GM21515 (cell line): Measurements from ENCODE around the gene PAQR8.

ENCODE experiments used
- ATAC-seq: cut with Tn5 transposase; IDR thresholded peaks from one replicate; pipeline ENCODE4 v1.9.1; 2021; ENCODE audit not compliant: unreplicated experiment

The PAQR8 gene

DNA sequence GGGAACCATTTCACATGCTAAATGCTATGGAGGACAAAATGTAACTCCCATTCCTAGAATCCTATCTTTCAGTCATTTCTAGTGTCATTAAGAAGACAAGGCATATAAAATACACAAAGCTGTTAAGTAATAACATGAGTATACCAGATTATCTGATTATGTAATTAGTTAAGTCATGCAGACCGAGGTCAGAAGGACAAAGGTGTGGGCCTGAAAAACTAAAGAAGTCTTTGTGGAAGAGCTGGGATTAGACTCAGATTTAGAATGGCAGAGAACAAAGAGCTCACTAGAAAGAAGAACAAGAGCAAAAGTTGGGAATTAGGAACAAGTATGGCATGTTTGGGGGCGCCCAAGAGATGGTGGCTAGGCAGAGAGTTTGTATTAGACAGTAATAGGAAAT is 95.1 kb downstream of the PAQR8 start:
- ATAC-seq = no peak
